GM12878 (cell line): Measurements from ENCODE around the gene DPM3. TPM values are rescaled to one million over a fixed set of nuclear protein-coding genes. Genes with fewer than 3 reads are reported as not detected.

Experiments
- ATAC-seq: fragments of 200-7000 bp; cut with Tn5 transposase; 3 replicates; pipeline ENCODE4 v1.9.1; 2020; ENCODE audit warnings: mild to moderate bottlenecking, moderate library complexity
- BruUV-seq: library from RNA; stranded (reverse); fragments of 400-500 nt; replicated peaks from 2 replicates; lab custom pipeline; 2021; lab: Mats Ljungman, UMichigan
- CTCF ChIA-PET: fragments of 300-600 bp; sonication (Branson Sonifier 250); formaldehyde crosslinking; extraction: SDS; loops from one replicate; lab custom pipeline; 2021; ENCODE audit warnings: inconsistent platforms; lab: Yijun Ruan, JAX
- POLR2A ChIA-PET: fragments of 350-600 bp; formaldehyde crosslinking; extraction: SDS; loops from one replicate; lab custom pipeline; 2021; ENCODE audit warnings: inconsistent platforms; lab: Charles Lee
- RAD21 ChIA-PET: fragments of 300-600 bp; sonication (Branson Sonifier 250); formaldehyde crosslinking; loops from one replicate; lab custom pipeline; 2023; ENCODE audit warnings: antibody characterized with exemption; ENCODE audit not compliant: unreplicated experiment; lab: Charles Lee
- SMC1A ChIA-PET: fragments of 300-600 bp; sonication (Branson Sonifier 250); formaldehyde crosslinking; loops from one replicate; lab custom pipeline; 2023; ENCODE audit not compliant: unreplicated experiment, uncharacterized antibody; lab: Charles Lee
- DNase-seq: peaks from one replicate; pipeline ENCODE4 v3.0.0-alpha.2; 2011; ENCODE audit warnings: low read depth, low spot score
- FAIRE-seq: peaks from 3 replicates; lab custom pipeline; 2011; peaks lifted over from hg19 to GRCh38; lab: Jason Lieb, UNC
- H2AFZ ChIP-seq: 2 replicates; pipeline ENCODE4 v1.6.0; 2011; ENCODE audit warnings: low read depth, low read length, control low read depth; ENCODE audit not compliant: control insufficient read depth
- H3K27ac ChIP-seq: 2 replicates; pipeline ENCODE4 v1.5.1; 2011; ENCODE audit warnings: control low read depth; ENCODE audit not compliant: control insufficient read depth, insufficient read depth
- H3K27me3 ChIP-seq, 2 experiments: replicated peaks in 1 of 2; 2 replicates each; pipeline versions ENCODE4 v1.6.0 to v1.6.1; 2011; ENCODE audit warnings: low read length in 1 of 2; ENCODE audit not compliant: control insufficient read depth in 2 of 2, insufficient read depth in 2 of 2
- H3K36me3 ChIP-seq, 2 experiments: 2 replicates each; pipeline ENCODE4 v1.5.1; 2011; ENCODE audit warnings: low read length in 1 of 2; ENCODE audit not compliant: control insufficient read depth in 2 of 2, insufficient read depth in 2 of 2
- H3K4me1 ChIP-seq: 2 replicates; pipeline ENCODE4 v1.6.1; 2011; ENCODE audit warnings: mild to moderate bottlenecking, low read length, moderate library complexity, mixed read lengths; ENCODE audit not compliant: control insufficient read depth, insufficient read depth
- H3K4me2 ChIP-seq: 2 replicates; pipeline ENCODE4 v1.6.0; 2011; ENCODE audit warnings: control low read depth; ENCODE audit not compliant: control insufficient read depth, insufficient read depth
- H3K4me3 ChIP-seq: fragments of 200-600 bp; sonication (generic); 2 replicates; pipeline ENCODE4 v1.5.1; 2016
- H3K79me2 ChIP-seq: 2 replicates; pipeline ENCODE4 v1.6.0; 2011; ENCODE audit warnings: low read length; ENCODE audit not compliant: control insufficient read depth, insufficient read depth
- H3K9ac ChIP-seq: 2 replicates; pipeline ENCODE4 v1.8.0; 2011; ENCODE audit warnings: low read length, control low read depth, mixed read lengths; ENCODE audit not compliant: control insufficient read depth, insufficient read depth
- H3K9me3 ChIP-seq: replicated peaks from 3 replicates; pipeline ENCODE4 v1.5.1; 2011; ENCODE audit warnings: mild to moderate bottlenecking, low read length; ENCODE audit not compliant: control insufficient read depth, insufficient read depth
- H4K20me1 ChIP-seq: 2 replicates; pipeline ENCODE4 v1.6.0; 2011; ENCODE audit not compliant: control insufficient read depth, insufficient read depth
- HCFC1 ChIP-seq: fragments of 150-350 bp; IDR thresholded peaks from 2 replicates; pipeline ENCODE4 v1.6.1; 2014; ENCODE audit warnings: low read length
- IKZF2 ChIP-seq, 2 experiments: fragments of 450-650 bp; IDR thresholded peaks; 2 replicates each; pipeline ENCODE4 v1.6.1; 2017; ENCODE audit warnings: mild to moderate bottlenecking in 2 of 2, moderate library complexity in 2 of 2
- MEF2B ChIP-seq: fragments of 450-650 bp; IDR thresholded peaks from 2 replicates; pipeline ENCODE4 v1.6.1; 2018; ENCODE audit warnings: mild to moderate bottlenecking, moderate library complexity; ENCODE audit not compliant: partially characterized antibody, poor library complexity, severe bottlenecking
- WGBS: methylation state at CpG from one replicate; pipeline ENCODE4 v1.1.6; 2016; ENCODE audit warnings: low lambda C conversion rate; ENCODE audit not compliant: insufficient replicate concordance, insufficient coverage; ENCODE audit errors: missing lambda C conversion rate; 5-methylcytosine and 5-hydroxymethylcytosine counted together
- in situ Hi-C: fragments of 300-500 bp; cut with MboI; formaldehyde crosslinking; loops from 9 replicates; pipeline ENCODE4 v1.14.3; 2018; ENCODE audit warnings: mixed read lengths
- intact Hi-C: fragments of 100-400 bp; cut with micrococcal nuclease; formaldehyde crosslinking; loops from one replicate; pipeline ENCODE4 v1.14.2; 2022; ENCODE audit not compliant: unreplicated experiment
- polyA plus RNA-seq, 11 experiments: library from polyadenylated mRNA; depleted of rRNA in 4 of 11; unstranded in 6 of 11; stranded (reverse) in 5 of 11; fragments of >200 nt; fragmentation: Nextera tagmentation in 4 of 11; fragmentation: Illumina TruSeq in 1 of 11; extraction: Ambion mirVana in 4 of 11; extraction: Trizol in 1 of 11; gene quantifications; 1 replicate in 1 of 11; 2 replicates in 10 of 11; pipeline versions ENCODE4 v1.2.1 to v1.2.3, GENCODE V29; 2011 to 2016; ENCODE audit warnings: inconsistent platforms in 2 of 11, missing spikeins in 2 of 11, low read depth in 1 of 11
- total RNA-seq, 4 experiments: library from RNA; depleted of rRNA in 3 of 4; stranded (reverse); fragments of >200 nt in 3 of 4; fragmentation: Illumina TruSeq in 1 of 4; extraction: Trizol in 1 of 4; gene quantifications; 2 replicates each; pipeline versions ENCODE4 v1.2.1 to v1.2.3, GENCODE V29; 2013 to 2021
- TF ChIP-seq, protein P1 (sequence below): IDR thresholded peaks from 2 replicates; pipeline ENCODE4 v1.6.1; 2011; ENCODE audit warnings: low read depth, low read length, improper control_type of control experiment, borderline replicate concordance
- TF ChIP-seq, protein P2 (sequence below): fragments of 150-350 bp; IDR thresholded peaks from 2 replicates; pipeline ENCODE4 v1.6.1; 2016; ENCODE audit warnings: low read depth, low read length

DPM3 gene
- total and polyA plus RNA-seq, 10 of the 15 experiments (the other 5 are each of a cell fraction or from before 2014, with no cell fraction given) = 5.9 to 78.7 (median 25.7) TPM

DNA sequence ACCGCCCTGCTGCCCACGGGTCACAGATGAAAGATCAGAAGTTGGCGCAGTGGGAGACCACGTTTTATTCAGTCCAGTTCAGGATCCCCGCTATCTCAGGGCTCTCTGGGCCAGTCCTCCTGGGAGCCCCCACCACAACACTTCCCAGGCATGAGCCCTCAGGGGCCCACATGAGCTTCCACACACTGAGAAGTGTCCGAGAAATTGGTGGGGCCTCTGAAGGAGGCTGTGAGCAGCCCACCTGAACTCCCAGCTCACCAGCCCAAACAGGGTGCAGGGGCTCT, 45.4 kb upstream of the DPM3 start:
- TF ChIP-seq HCFC1 (0 out of 2 replicates have a peak, but pooled peaks have one; percentile 3), IKZF2 (IDR thresholded peaks at IDR 0.05) (peak in 1 of 2 experiments; percentile 7; a peak in 1 of 4 replicates), MEF2B (peak; percentile 10)
- TF ChIP-seq, protein P1, sequence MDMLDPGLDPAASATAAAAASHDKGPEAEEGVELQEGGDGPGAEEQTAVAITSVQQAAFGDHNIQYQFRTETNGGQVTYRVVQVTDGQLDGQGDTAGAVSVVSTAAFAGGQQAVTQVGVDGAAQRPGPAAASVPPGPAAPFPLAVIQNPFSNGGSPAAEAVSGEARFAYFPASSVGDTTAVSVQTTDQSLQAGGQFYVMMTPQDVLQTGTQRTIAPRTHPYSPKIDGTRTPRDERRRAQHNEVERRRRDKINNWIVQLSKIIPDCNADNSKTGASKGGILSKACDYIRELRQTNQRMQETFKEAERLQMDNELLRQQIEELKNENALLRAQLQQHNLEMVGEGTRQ = no peak
- TF ChIP-seq, protein P2, sequence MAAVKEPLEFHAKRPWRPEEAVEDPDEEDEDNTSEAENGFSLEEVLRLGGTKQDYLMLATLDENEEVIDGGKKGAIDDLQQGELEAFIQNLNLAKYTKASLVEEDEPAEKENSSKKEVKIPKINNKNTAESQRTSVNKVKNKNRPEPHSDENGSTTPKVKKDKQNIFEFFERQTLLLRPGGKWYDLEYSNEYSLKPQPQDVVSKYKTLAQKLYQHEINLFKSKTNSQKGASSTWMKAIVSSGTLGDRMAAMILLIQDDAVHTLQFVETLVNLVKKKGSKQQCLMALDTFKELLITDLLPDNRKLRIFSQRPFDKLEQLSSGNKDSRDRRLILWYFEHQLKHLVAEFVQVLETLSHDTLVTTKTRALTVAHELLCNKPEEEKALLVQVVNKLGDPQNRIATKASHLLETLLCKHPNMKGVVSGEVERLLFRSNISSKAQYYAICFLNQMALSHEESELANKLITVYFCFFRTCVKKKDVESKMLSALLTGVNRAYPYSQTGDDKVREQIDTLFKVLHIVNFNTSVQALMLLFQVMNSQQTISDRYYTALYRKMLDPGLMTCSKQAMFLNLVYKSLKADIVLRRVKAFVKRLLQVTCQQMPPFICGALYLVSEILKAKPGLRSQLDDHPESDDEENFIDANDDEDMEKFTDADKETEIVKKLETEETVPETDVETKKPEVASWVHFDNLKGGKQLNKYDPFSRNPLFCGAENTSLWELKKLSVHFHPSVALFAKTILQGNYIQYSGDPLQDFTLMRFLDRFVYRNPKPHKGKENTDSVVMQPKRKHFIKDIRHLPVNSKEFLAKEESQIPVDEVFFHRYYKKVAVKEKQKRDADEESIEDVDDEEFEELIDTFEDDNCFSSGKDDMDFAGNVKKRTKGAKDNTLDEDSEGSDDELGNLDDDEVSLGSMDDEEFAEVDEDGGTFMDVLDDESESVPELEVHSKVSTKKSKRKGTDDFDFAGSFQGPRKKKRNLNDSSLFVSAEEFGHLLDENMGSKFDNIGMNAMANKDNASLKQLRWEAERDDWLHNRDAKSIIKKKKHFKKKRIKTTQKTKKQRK = no peak
- in situ Hi-C loops = no loop called here
- H4K20me1 ChIP-seq = no peaks in the 10 kb centered on the region
- peak overlapping the region; percentile 90 for H2AFZ ChIP-seq
- ChIA-PET POLR2A (interaction anchor here (1.4 to 2.8 kb wide), 6 partner anchors 8 to 42 kb away, joined by 4 to 23 read pairs (median 8); partner anchors contain the start of gene KRTCAP2), CTCF (interaction anchor here (1.0 to 2.9 kb wide), 8 partner anchors 8 to 101 kb away, joined by 4 to 63 read pairs (median 8); partner anchors contain the start of genes KRTCAP2 and TRIM46), RAD21 (interaction anchor here (1.0 to 1.9 kb wide), 8 partner anchors 8 to 41 kb away, joined by 3 to 13 read pairs (median 6); partner anchors contain the start of gene KRTCAP2), SMC1A (interaction anchor here (1.0 to 2.6 kb wide), 5 partner anchors 8 to 39 kb away, joined by 3 to 17 read pairs (median 12); partner anchors contain the start of gene KRTCAP2)
- FAIRE-seq = no peak
- no TSS peak for BruUV-seq
- H3K9me3 ChIP-seq = no peaks in the 10 kb centered on the region
- H3K4me3 ChIP-seq = no peak overlapping the region
- H3K27me3 ChIP-seq = no peaks in the 10 kb centered on the region
- intact Hi-C loops = no loop called here
- WGBS = 4% methylated on average over 6 of the region's 6 CpGs
- peak overlapping the region; percentile 86 for H3K4me2 ChIP-seq
- peak overlapping the region; percentile 72 for H3K9ac ChIP-seq
- H3K27ac ChIP-seq = peak overlapping the region; percentile 72
- no peaks in the 10 kb centered on the region for H3K79me2 ChIP-seq
- H3K36me3 ChIP-seq = no peaks in the 10 kb centered on the region
- H3K4me1 ChIP-seq = peaks cover 21% of the 10 kb centered on the region
- no peak; the same call in 2 of the 3 replicates for ATAC-seq
- no peak for DNase-seq
